Activated CD4-positive, alpha-beta T cell treated with anti-CD3 and anti-CD28 coated beads, Interleukin-2, amount 10 ng/mL, durations not matched to agents 7 days and 5 days (primary cell): ENCODE data around the gene GCKR. TPM values are rescaled to one million over a fixed set of nuclear protein-coding genes. Genes with fewer than 3 reads are reported as not detected.

Experiments
- CTCF ChIA-PET: fragments of 350-600 bp; sonication (Branson Sonifier 250); formaldehyde crosslinking; loops from one replicate; lab custom pipeline; 2021; ENCODE audit warnings: antibody characterized with exemption; lab: Charles Lee
- POLR2A ChIA-PET: fragments of 350-600 bp; sonication (Branson Sonifier 250); formaldehyde crosslinking; loops from one replicate; lab custom pipeline; 2021; ENCODE audit warnings: antibody characterized with exemption; lab: Charles Lee
- DNase-seq: peaks from one replicate; pipeline ENCODE4 v3.0.0-alpha.2; 2020
- H3K27ac Mint-ChIP-seq: one replicate; pipeline ENCODE4 v1.8.0; 2021; ENCODE audit warnings: mild to moderate bottlenecking, moderate library complexity, mixed read lengths
- H3K27me3 Mint-ChIP-seq: one replicate; pipeline ENCODE4 v1.8.0; 2021; ENCODE audit warnings: mixed read lengths
- H3K36me3 Mint-ChIP-seq: one replicate; pipeline ENCODE4 v1.8.0; 2021; ENCODE audit warnings: low read depth, mixed read lengths
- H3K4me1 Mint-ChIP-seq: one replicate; pipeline ENCODE4 v1.8.0; 2021; ENCODE audit warnings: mixed read lengths
- H3K4me3 Mint-ChIP-seq: one replicate; pipeline ENCODE4 v1.8.0; 2021; ENCODE audit warnings: mild to moderate bottlenecking, moderate library complexity, mixed read lengths
- H3K9me3 Mint-ChIP-seq: one replicate; pipeline ENCODE4 v1.8.0; 2021; ENCODE audit warnings: mixed read lengths
- total RNA-seq, 2 experiments: library from RNA; stranded (reverse); gene quantifications; one replicate each; pipeline ENCODE4 v1.2.3, GENCODE V29; 2021

GCKR gene
- total RNA-seq, 2 experiments from 2014 or later: not detected

DNA sequence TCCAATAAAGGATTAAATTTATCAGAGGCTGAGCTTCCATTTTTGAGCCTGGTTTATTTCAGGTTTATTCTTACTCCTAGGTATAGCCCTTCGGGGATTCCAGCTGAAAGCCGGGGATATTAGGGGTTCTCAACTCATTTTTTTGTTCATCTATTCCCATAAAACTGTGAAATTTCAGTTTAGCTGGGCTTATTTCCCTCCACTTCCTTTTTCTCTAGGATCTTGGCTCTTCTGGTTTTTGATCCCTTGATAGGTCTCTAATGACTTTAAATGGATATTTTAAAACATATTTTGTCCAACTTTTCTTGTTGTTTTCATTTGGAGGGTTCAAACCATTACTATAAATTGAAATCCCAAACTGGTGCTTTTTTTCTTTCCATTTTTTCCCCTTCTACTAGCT is 62.6 kb downstream of the GCKR start:
- CTCF ChIA-PET: no interaction called here
- H3K9me3 Mint-ChIP-seq: no peaks in the 10 kb centered on the region
- no peak for DNase-seq
- H3K4me1 Mint-ChIP-seq: no peaks in the 10 kb centered on the region
- no peaks in the 10 kb centered on the region for H3K36me3 Mint-ChIP-seq
- POLR2A ChIA-PET: no interaction called here
- no peak overlapping the region for H3K4me3 Mint-ChIP-seq
- no peak overlapping the region for H3K27ac Mint-ChIP-seq
- H3K27me3 Mint-ChIP-seq: peaks cover 21% of the 10 kb centered on the region

- no peak overlapping the region for H3K4me3 Mint-ChIP-seq
- H3K36me3 Mint-ChIP-seq: no peaks in the 10 kb centered on the region
- ChIA-PET CTCF (no interaction called here), POLR2A (no interaction called here)
- H3K4me1 Mint-ChIP-seq: no peaks in the 10 kb centered on the region
- DNase-seq: no peak
- no peak overlapping the region for H3K27ac Mint-ChIP-seq
- H3K9me3 Mint-ChIP-seq: no peaks in the 10 kb centered on the region
- H3K27me3 Mint-ChIP-seq: peaks cover 22% of the 10 kb centered on the region
Measured at GRCh38 chr2:27561060-27561459, 64.4 kb downstream of the GCKR start.

DNA sequence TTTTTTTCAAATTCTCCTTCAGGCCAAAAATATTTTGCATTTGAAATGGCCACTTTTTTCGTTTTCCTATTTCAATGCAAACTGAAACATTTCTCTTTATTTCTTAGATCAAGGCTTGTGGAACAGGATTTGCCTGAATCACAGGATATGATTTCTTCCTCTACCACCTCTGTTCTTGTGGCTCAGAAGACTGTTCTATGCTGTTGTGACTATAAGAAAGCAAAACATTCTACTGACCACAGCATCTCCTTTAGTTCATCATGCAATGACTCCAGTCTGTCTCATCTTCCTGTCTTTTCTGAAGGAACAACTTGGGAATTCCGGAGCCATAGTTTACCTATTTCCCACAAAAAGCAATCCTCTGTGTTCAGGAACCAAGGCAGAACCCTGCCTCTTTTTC is 70.0 kb downstream of the GCKR start:
- Mint-ChIP-seq H3K27ac (no peak overlapping the region), H3K4me1 (no peaks in the 10 kb centered on the region), H3K4me3 (no peak overlapping the region), H3K27me3 (peaks cover 54% of the 10 kb centered on the region), H3K9me3 (no peaks in the 10 kb centered on the region), H3K36me3 (peaks cover 2% of the 10 kb centered on the region)
- DNase-seq: no peak
- ChIA-PET POLR2A (no interaction called here), CTCF (interaction anchor here (1.2 kb wide), 1 partner anchor 20 kb away, joined by 5 read pairs; no protein-coding TSS in a partner anchor)

DNA sequence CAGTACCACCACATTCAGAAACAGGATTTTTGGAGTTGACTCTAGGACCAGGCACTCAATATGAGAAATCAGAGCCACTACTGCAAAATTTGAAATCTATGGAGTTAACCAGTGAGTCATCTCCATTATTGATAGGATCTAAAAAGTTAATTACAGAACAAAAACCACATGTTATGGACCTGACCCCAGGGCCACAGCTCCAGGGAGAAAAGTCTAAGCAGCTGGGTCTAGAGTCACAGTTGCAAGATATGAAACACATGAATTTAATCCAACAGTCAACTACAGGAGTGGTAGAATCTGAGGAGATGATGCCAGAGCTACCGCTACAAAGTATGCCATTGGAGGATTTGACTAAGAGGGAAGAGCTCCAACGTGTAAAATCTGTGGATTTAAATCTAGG is 72.8 kb downstream of the GCKR start:
- CTCF ChIA-PET: interaction anchor here (1.1 kb wide), 1 partner anchor 16 kb away, joined by 3 read pairs; no protein-coding TSS in a partner anchor
- POLR2A ChIA-PET: no interaction called here
- Mint-ChIP-seq H3K27me3 (peaks cover 54% of the 10 kb centered on the region), H3K4me3 (no peak overlapping the region), H3K4me1 (no peaks in the 10 kb centered on the region), H3K9me3 (no peaks in the 10 kb centered on the region), H3K36me3 (peaks cover 2% of the 10 kb centered on the region), H3K27ac (no peak overlapping the region)
- no peak for DNase-seq

- ChIA-PET CTCF (interaction anchor here (1.2 kb wide), 1 partner anchor 11 kb away, joined by 4 read pairs; the partner anchor contains the start of gene ZNF512), POLR2A (no interaction called here)
- H3K27me3 Mint-ChIP-seq: peaks cover 43% of the 10 kb centered on the region
- peaks cover 2% of the 10 kb centered on the region for H3K36me3 Mint-ChIP-seq
- no peaks in the 10 kb centered on the region for H3K4me1 Mint-ChIP-seq
- DNase-seq: no peak
- no peak overlapping the region for H3K27ac Mint-ChIP-seq
- H3K9me3 Mint-ChIP-seq: no peaks in the 10 kb centered on the region
- no peak overlapping the region for H3K4me3 Mint-ChIP-seq
Measured at GRCh38 chr2:27571197-27571596, 74.6 kb downstream of the GCKR start.

GRCh38 chr2:27571681-27572080 is 75.0 kb downstream of the GCKR start:
- no peak overlapping the region for H3K27ac Mint-ChIP-seq
- H3K36me3 Mint-ChIP-seq: peaks cover 2% of the 10 kb centered on the region
- no peak overlapping the region for H3K4me3 Mint-ChIP-seq
- no peaks in the 10 kb centered on the region for H3K4me1 Mint-ChIP-seq
- ChIA-PET CTCF (interaction anchor here (0.6 to 1.2 kb wide), 2 partner anchors 11 to 1823 kb away, joined by 3 to 4 read pairs; partner anchors contain the start of gene ZNF512), POLR2A (no interaction called here)
- H3K27me3 Mint-ChIP-seq: peaks cover 39% of the 10 kb centered on the region
- no peaks in the 10 kb centered on the region for H3K9me3 Mint-ChIP-seq
- DNase-seq: no peak

- no peak for DNase-seq
- peaks cover 35% of the 10 kb centered on the region for H3K27me3 Mint-ChIP-seq
- ChIA-PET POLR2A (no interaction called here), CTCF (interaction anchor here (1.8 kb wide), 1 partner anchor 15 kb away, joined by 4 read pairs; no protein-coding TSS in a partner anchor)
- H3K36me3 Mint-ChIP-seq: peaks cover 2% of the 10 kb centered on the region
- H3K4me3 Mint-ChIP-seq: no peak overlapping the region
- no peak overlapping the region for H3K27ac Mint-ChIP-seq
- peaks cover 3% of the 10 kb centered on the region for H3K9me3 Mint-ChIP-seq
- H3K4me1 Mint-ChIP-seq: no peaks in the 10 kb centered on the region
Measured at GRCh38 chr2:27572439-27572838, 75.8 kb downstream of the GCKR start.

DNA sequence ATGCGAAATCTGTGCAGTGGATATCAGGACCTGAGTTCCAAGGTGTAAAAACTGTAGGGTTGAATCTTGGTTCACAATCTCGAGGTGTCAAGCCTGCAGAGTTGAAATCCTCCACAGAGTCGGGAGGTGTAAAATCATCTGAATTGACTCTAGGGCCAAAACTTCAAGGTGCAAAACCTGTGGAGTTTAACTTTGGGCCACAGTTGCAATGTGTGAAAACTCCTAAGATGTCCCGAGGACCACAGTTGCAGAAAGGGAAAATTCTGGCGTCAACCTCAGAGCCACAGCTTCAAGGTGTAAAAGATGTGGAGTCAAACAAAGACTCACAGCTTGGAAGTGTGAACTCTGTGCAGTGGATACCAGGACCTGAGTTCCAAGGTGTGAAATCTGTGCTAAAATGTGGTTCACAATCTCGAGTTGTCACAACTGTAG is 76.4 kb downstream of the GCKR start:
- CTCF ChIA-PET: interaction anchor here (0.7 to 1.8 kb wide), 2 partner anchors 14 to 181 kb away, joined by 3 to 4 read pairs; no protein-coding TSS in a partner anchor
- no peak for DNase-seq
- H3K4me3 Mint-ChIP-seq: no peak overlapping the region
- H3K36me3 Mint-ChIP-seq: peaks cover 2% of the 10 kb centered on the region
- H3K27me3 Mint-ChIP-seq: peaks cover 38% of the 10 kb centered on the region
- H3K4me1 Mint-ChIP-seq: no peaks in the 10 kb centered on the region
- POLR2A ChIA-PET: no interaction called here
- H3K9me3 Mint-ChIP-seq: peaks cover 3% of the 10 kb centered on the region
- H3K27ac Mint-ChIP-seq: no peak overlapping the region

Other genes starting within 250 kb of the GCKR start
- under 1 TPM; 0.23 to 0.45 TPM for gene SLC30A3, start 233.8 kb upstream of the GCKR start, total RNA-seq
- not detected for gene DNAJC5G, start 221.4 kb upstream of the GCKR start, total RNA-seq
- gene TRIM54, start 214.4 kb upstream of the GCKR start, total RNA-seq: not detected
- 1 to 10 TPM; 2.3 to 2.8 TPM for gene UCN, start 188.4 kb upstream of the GCKR start, total RNA-seq
- 10 to 100 TPM; 80.8 to 83.6 TPM for gene MPV17, start 173.7 kb upstream of the GCKR start, total RNA-seq
- 10 to 100 TPM; 54.3 to 59.0 TPM for gene GTF3C2, start 140.1 kb upstream of the GCKR start, total RNA-seq
- 10 to 100 TPM; 40.9 to 42.2 TPM for gene EIF2B4, start 126.5 kb upstream of the GCKR start, total RNA-seq
- 100 to 1,000 TPM; 109 to 120 TPM for gene SNX17, start 126.2 kb upstream of the GCKR start, total RNA-seq
- gene ZNF513, start 116.1 kb upstream of the GCKR start, total RNA-seq: 10 to 100 TPM; 14.3 to 15.4 TPM
- 100 to 1,000 TPM; 109 TPM for gene PPM1G, start 87.2 kb upstream of the GCKR start, total RNA-seq
- gene NRBP1, start 68.2 kb upstream of the GCKR start, total RNA-seq: 10 to 100 TPM; 77.1 to 82.3 TPM
- gene KRTCAP3, start 54.5 kb upstream of the GCKR start, total RNA-seq: 1 to 10 TPM; 7.1 to 8.3 TPM
- 1 to 10 TPM; 9.3 to 9.8 TPM for gene IFT172, start 7.1 kb upstream of the GCKR start, total RNA-seq
- not detected for gene FNDC4, start 1.6 kb upstream of the GCKR start, total RNA-seq
- 10 to 100 TPM; 42.3 to 51.5 TPM for gene ZNF512, start 86.2 kb downstream of the GCKR start, total RNA-seq
- 1 to 10 TPM in 1 of 2 experiments, under 1 TPM in 1; 1.00 to 1.2 TPM for gene CCDC121, start 132.2 kb downstream of the GCKR start, total RNA-seq
- gene GPN1, start 132.2 kb downstream of the GCKR start, total RNA-seq: 10 to 100 TPM; 36.3 to 44.1 TPM
- 10 to 100 TPM; 34.5 to 36.2 TPM for gene SUPT7L, start 166.8 kb downstream of the GCKR start, total RNA-seq
- 10 to 100 TPM; 22.7 to 23.5 TPM for gene SLC4A1AP, start 167.1 kb downstream of the GCKR start, total RNA-seq